Measurements from ENCODE around the gene DCHS2. TPM values are rescaled to one million over a fixed set of nuclear protein-coding genes. Genes with fewer than 3 reads are reported as not detected.

The DCHS2 gene
- total RNA-seq, 1 experiment from 2014 or later, result not detected

DNA sequence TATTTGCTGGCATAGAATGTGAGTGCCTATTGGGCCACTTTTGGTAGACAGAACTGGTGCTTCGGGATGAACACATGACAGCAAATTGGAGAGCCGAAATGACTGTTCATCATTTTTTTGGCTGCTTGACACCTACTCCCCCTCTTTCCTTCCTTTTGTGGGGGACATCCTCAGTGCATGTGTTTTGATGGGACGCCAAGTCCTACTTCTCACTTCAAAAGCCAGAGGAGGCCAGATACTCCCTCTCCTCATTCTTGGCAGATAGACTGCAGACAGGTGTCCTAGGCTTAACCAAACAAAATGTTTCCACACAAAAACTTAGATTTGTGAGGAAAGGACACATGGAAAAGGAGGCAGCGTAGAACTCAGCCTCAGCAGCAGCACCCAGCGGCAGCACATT is 62.4 kb downstream of the DCHS2 start:
- H3K4me1 ChIP-seq, result no peaks in the 10 kb centered on the region
- H3K9me3 ChIP-seq, result no peaks in the 10 kb centered on the region
- H3K27me3 ChIP-seq (replicated peaks; ENCODE audit: control insufficient read depth, insufficient read depth, low read length), result no peaks in the 10 kb centered on the region
- Mint-ChIP-seq H3K27ac (ENCODE audit: unreplicated experiment) (no peak overlapping the region), H3K27me3 (ENCODE audit: insufficient read depth, unreplicated experiment) (peaks cover 27% of the 10 kb centered on the region), H3K9me3 (ENCODE audit: unreplicated experiment) (no peaks in the 10 kb centered on the region), H3K4me1 (ENCODE audit: low read depth, unreplicated experiment) (no peaks in the 10 kb centered on the region), H3K36me3 (ENCODE audit: insufficient read depth, unreplicated experiment) (no peaks in the 10 kb centered on the region), H3K4me3 (ENCODE audit: unreplicated experiment) (no peak overlapping the region)
- intact Hi-C loops (cut with micrococcal nuclease; ENCODE audit: unreplicated experiment), result no loop called here
- DNase-seq, result no peak
- TF ChIP-seq, protein P1, sequence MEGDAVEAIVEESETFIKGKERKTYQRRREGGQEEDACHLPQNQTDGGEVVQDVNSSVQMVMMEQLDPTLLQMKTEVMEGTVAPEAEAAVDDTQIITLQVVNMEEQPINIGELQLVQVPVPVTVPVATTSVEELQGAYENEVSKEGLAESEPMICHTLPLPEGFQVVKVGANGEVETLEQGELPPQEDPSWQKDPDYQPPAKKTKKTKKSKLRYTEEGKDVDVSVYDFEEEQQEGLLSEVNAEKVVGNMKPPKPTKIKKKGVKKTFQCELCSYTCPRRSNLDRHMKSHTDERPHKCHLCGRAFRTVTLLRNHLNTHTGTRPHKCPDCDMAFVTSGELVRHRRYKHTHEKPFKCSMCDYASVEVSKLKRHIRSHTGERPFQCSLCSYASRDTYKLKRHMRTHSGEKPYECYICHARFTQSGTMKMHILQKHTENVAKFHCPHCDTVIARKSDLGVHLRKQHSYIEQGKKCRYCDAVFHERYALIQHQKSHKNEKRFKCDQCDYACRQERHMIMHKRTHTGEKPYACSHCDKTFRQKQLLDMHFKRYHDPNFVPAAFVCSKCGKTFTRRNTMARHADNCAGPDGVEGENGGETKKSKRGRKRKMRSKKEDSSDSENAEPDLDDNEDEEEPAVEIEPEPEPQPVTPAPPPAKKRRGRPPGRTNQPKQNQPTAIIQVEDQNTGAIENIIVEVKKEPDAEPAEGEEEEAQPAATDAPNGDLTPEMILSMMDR (IDR thresholded peaks at IDR 0.05; ENCODE audit: insufficient read depth in 1 of 2, low read depth in 1 of 2, low read length in 1 of 2, severe bottlenecking in 1 of 2, unreplicated experiment in 1 of 2), result no peak
- H3K36me3 ChIP-seq (ENCODE audit: control insufficient read depth, insufficient read depth, low read length), result no peaks in the 10 kb centered on the region
- BruUV-seq (replicated peaks), result no TSS peak
- no peak overlapping the region for H3K4me3 ChIP-seq (ENCODE audit: low read depth, low read length)
- ChIA-PET POLR2A (no interaction called here), CTCF (no interaction called here)

DNA sequence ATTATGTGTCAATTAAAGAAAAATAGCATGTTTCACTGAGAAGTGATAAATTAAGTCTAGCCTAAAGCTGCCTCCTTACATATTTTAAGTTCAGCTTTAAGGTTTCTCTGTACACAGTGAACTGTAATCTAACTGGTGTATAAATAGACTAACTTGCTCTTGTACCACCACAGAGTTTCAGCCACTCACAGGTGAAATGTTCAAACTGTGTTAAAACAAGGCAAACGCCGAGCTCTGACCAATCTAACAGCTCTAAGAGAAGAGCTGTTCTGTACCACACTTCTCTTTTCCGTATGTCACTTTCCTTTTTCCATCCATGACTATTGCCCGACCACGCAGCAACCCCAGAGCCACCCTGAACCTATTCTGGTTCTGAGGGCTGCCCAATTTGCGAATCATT is 64.5 kb downstream of the DCHS2 start:
- H3K4me1 Mint-ChIP-seq (ENCODE audit: low read depth, unreplicated experiment), result no peaks in the 10 kb centered on the region
- Histone ChIP-seq H3K4me3 (ENCODE audit: low read depth, low read length) (no peak overlapping the region), H3K27me3 (replicated peaks; ENCODE audit: control insufficient read depth, insufficient read depth, low read length) (no peaks in the 10 kb centered on the region), H3K36me3 (ENCODE audit: control insufficient read depth, insufficient read depth, low read length) (no peaks in the 10 kb centered on the region), H3K4me1 (no peaks in the 10 kb centered on the region), H3K9me3 (no peaks in the 10 kb centered on the region)
- H3K9me3 Mint-ChIP-seq (ENCODE audit: unreplicated experiment), result no peaks in the 10 kb centered on the region
- POLR2A ChIA-PET, result no interaction called here
- TF ChIP-seq, protein P1 (IDR thresholded peaks at IDR 0.05; ENCODE audit: insufficient read depth in 1 of 2, low read depth in 1 of 2, low read length in 1 of 2, severe bottlenecking in 1 of 2, unreplicated experiment in 1 of 2), result no peak
- intact Hi-C loops (cut with micrococcal nuclease; ENCODE audit: unreplicated experiment), result no loop called here
- BruUV-seq (replicated peaks), result no TSS peak
- no peak overlapping the region for H3K27ac Mint-ChIP-seq (ENCODE audit: unreplicated experiment)
- DNase-seq, result no peak
- H3K27me3 Mint-ChIP-seq (ENCODE audit: insufficient read depth, unreplicated experiment), result peaks cover 33% of the 10 kb centered on the region
- no peaks in the 10 kb centered on the region for H3K36me3 Mint-ChIP-seq (ENCODE audit: insufficient read depth, unreplicated experiment)
- H3K4me3 Mint-ChIP-seq (ENCODE audit: unreplicated experiment), result no peak overlapping the region
- CTCF ChIA-PET, result no interaction called here

DNA sequence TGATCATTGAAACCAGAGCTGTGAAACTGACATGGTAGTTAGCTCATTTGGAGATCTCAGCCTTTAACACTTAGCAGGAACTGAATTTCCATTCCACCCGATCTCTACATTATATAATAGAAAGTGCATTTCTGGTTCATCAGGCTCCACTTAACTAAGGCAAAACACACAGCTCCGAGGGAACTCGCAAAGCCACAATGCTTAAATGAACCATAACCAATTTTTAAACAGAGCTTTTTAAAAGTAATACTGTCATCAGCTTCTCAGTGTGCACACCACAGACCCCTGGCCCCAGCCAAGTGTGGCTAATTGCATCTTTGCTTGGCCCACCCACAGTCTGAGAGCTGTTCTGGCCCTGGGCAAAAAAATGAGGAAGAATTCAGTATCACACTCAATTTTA is 66.1 kb downstream of the DCHS2 start:
- Mint-ChIP-seq H3K4me3 (ENCODE audit: unreplicated experiment) (no peak overlapping the region), H3K36me3 (ENCODE audit: insufficient read depth, unreplicated experiment) (no peaks in the 10 kb centered on the region), H3K27ac (ENCODE audit: unreplicated experiment) (no peak overlapping the region), H3K9me3 (ENCODE audit: unreplicated experiment) (no peaks in the 10 kb centered on the region), H3K4me1 (ENCODE audit: low read depth, unreplicated experiment) (no peaks in the 10 kb centered on the region), H3K27me3 (ENCODE audit: insufficient read depth, unreplicated experiment) (peaks cover 33% of the 10 kb centered on the region)
- ChIA-PET POLR2A (no interaction called here), CTCF (no interaction called here)
- intact Hi-C loops (cut with micrococcal nuclease; ENCODE audit: unreplicated experiment), result no loop called here
- H3K9me3 ChIP-seq, result no peaks in the 10 kb centered on the region
- no peaks in the 10 kb centered on the region for H3K4me1 ChIP-seq
- H3K36me3 ChIP-seq (ENCODE audit: control insufficient read depth, insufficient read depth, low read length), result no peaks in the 10 kb centered on the region
- TF ChIP-seq, protein P1 (IDR thresholded peaks at IDR 0.05; ENCODE audit: insufficient read depth in 1 of 2, low read depth in 1 of 2, low read length in 1 of 2, severe bottlenecking in 1 of 2, unreplicated experiment in 1 of 2), result no peak
- DNase-seq, result no peak
- H3K4me3 ChIP-seq (ENCODE audit: low read depth, low read length), result no peak overlapping the region
- no TSS peak for BruUV-seq (replicated peaks)
- no peaks in the 10 kb centered on the region for H3K27me3 ChIP-seq (replicated peaks; ENCODE audit: control insufficient read depth, insufficient read depth, low read length)
